Activated CD8-positive, alpha-beta T cell treated with anti-CD3 and anti-CD28 coated beads, Interleukin-2, amount 10 ng/mL, durations not matched to agents 7 days and 5 days (primary cell): Measurements from ENCODE around the gene POLD2. TPM values are rescaled to one million over a fixed set of nuclear protein-coding genes. Genes with fewer than 3 reads are reported as not detected.

Experiments used
- ATAC-seq: fragments of 150-1000 bp; cut with Tn5 transposase; one replicate; pipeline ENCODE4 v1.10.0; 2021; ENCODE audit warnings: moderate library complexity
- CTCF ChIA-PET: fragments of 350-600 bp; sonication (Branson Sonifier 250); formaldehyde crosslinking; loops from one replicate; lab custom pipeline; 2021; ENCODE audit warnings: antibody characterized with exemption; lab: Charles Lee
- POLR2A ChIA-PET: fragments of 350-600 bp; sonication (Branson Sonifier 250); formaldehyde crosslinking; loops from one replicate; lab custom pipeline; 2021; ENCODE audit warnings: antibody characterized with exemption; lab: Charles Lee
- DNase-seq: peaks from one replicate; pipeline ENCODE4 v3.0.0-alpha.2; 2020
- H3K27ac Mint-ChIP-seq: one replicate; pipeline ENCODE4 v1.8.0; 2021; ENCODE audit warnings: mild to moderate bottlenecking, mixed read lengths
- H3K27me3 Mint-ChIP-seq: one replicate; pipeline ENCODE4 v1.8.0; 2021; ENCODE audit warnings: low read depth, mixed read lengths
- H3K36me3 Mint-ChIP-seq: one replicate; pipeline ENCODE4 v1.8.0; 2021; ENCODE audit warnings: low read depth, mixed read lengths
- H3K4me1 Mint-ChIP-seq: one replicate; pipeline ENCODE4 v1.8.0; 2021; ENCODE audit warnings: low read depth, mixed read lengths
- H3K4me3 Mint-ChIP-seq: one replicate; pipeline ENCODE4 v1.8.0; 2021; ENCODE audit warnings: mild to moderate bottlenecking, mixed read lengths
- H3K9me3 Mint-ChIP-seq: one replicate; pipeline ENCODE4 v1.8.0; 2022; ENCODE audit warnings: mixed read lengths; ENCODE audit not compliant: insufficient read depth
- total RNA-seq, 2 experiments: library from RNA; stranded (reverse); gene quantifications; one replicate each; pipeline ENCODE4 v1.2.3, GENCODE V29; 2021

Gene POLD2
- total RNA-seq, 2 experiments from 2014 or later = 134 to 135 TPM

DNA sequence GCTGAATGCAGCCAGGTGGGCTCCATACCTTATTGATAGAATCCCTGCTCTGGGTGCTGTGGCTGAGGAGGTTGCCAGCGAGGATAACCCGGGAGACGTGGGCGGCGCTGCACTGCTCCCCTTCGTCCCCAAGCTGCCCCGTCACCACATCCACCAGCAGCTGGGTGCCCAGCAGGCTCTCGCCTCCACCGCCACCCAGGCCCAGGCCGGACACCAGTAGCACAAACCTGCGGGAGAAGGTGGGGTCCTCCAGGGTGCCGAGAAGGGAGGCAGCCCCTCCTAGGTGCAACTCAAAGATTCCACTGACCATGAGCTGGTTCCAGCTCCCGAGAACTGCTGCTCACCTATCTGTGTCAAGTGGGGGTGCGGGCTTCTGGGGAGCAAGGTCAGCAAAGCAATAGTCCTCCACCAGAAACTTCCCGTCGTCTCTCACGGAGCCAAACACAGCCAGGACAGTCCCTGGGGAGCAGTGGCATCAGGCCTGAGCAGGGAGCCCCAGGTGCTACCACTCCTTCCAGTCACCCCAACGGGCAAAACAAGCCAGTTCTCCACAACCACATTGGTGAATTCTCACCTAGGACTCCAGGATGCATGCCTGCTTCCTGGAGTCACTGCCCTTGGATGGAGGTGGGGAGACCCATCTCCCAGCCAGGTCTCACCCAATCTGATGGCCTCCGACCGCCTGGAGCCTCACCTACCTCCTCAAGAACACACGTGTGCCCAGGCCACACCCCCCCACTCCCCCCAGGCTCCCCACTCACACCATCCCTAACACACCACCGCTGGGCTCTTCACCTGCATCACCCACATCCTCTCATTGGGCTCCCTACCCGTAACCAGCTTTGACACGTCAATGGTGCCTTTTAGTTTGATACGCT lies 6.3 kb downstream of the POLD2 start:
- ChIA-PET CTCF (no interaction called here), POLR2A (interaction anchor here (0.6 kb wide), 1 partner anchor 321 kb away, joined by 3 read pairs; no protein-coding TSS in a partner anchor)
- H3K27ac Mint-ChIP-seq = no peak overlapping the region
- ATAC-seq (no peak), DNase-seq (no peak)
- H3K9me3 Mint-ChIP-seq = no peaks in the 10 kb centered on the region
- no peak overlapping the region for H3K4me3 Mint-ChIP-seq
- H3K36me3 Mint-ChIP-seq = peaks cover 49% of the 10 kb centered on the region
- H3K27me3 Mint-ChIP-seq = no peaks in the 10 kb centered on the region
- peaks cover 26% of the 10 kb centered on the region for H3K4me1 Mint-ChIP-seq

DNA sequence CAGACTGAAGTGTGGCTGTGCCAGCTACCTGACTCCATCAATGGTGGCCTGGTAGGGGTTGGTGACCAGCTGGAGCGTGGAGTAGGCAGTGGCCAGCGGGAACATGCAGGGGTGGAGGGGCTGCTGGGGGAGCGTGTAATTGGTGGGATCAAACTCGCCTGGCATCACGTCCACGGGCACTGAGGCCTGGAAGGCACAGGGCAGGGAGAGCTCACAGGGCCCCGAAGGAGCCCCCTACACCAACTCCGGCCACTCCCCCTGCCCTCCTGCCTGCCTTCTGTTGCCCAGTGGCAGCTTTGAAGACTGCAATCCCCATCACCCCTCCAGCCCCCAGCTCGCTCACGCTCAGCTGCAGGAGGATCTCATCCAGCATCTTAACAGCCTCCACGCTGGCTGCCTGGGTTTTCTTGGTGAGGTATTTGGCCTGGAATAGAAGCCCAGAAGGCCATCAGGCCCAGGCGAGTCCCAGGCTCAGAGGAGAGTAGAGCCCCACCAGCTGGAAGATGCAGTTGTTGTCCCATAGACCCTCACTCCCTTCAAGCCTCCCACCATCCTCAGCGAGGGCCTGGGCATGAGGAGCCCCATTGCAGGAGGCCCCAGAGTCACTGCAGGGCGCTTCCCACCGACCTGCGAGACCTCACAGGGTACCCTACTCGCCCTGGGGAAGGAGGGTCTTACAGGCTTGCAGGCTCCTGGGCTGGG lies 7.1 kb downstream of the POLD2 start:
- ATAC-seq = no peak
- CTCF ChIA-PET = no interaction called here
- peaks cover 19% of the 10 kb centered on the region for H3K4me1 Mint-ChIP-seq
- no peak for DNase-seq
- H3K27me3 Mint-ChIP-seq = no peaks in the 10 kb centered on the region
- no peaks in the 10 kb centered on the region for H3K9me3 Mint-ChIP-seq
- POLR2A ChIA-PET = no interaction called here
- no peak overlapping the region for H3K27ac Mint-ChIP-seq
- H3K36me3 Mint-ChIP-seq = peaks cover 48% of the 10 kb centered on the region
- H3K4me3 Mint-ChIP-seq = no peak overlapping the region

DNA sequence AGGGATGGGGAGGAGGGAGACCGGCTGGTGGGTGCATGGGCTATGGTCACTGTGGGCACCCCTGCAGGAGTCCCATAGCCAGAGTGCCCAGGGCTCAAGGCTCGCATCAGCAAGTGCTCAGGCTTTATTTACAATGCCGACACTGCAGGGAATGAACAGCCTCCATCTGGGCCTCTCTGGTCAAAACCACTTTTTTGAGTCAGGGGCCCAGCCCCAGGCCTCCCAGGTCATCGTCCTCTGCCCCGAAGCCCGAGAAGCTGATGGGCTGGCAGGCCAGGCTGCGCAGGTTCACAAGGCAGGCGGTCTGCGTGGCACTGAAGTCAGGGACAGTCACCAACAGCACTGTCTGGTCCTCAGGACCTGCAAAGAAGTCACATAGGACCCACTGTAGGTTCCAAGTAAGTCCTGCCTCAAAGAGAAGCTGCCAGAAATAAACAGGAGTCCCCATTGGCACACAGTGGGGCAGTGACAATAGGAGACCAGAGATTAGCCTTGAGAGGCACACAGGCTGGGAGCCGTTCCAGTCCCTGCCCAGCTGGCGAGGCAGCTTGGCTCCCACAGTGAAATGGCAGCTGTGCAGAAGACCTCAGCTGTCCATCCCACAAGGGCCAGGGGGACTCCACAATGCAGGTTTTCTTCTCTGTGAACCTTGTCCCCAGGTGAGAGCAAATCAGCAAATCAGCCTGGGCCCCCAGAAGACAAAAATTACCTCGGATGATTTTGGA lies 8.6 kb downstream of the POLD2 start:
- Mint-ChIP-seq H3K9me3 (no peaks in the 10 kb centered on the region), H3K4me1 (peaks cover 9% of the 10 kb centered on the region), H3K27me3 (no peaks in the 10 kb centered on the region), H3K36me3 (peaks cover 35% of the 10 kb centered on the region), H3K27ac (no peak overlapping the region), H3K4me3 (no peak overlapping the region)
- ATAC-seq (no peak), DNase-seq (no peak)
- CTCF ChIA-PET = no interaction called here
- POLR2A ChIA-PET = interaction anchor here (1.0 kb wide), 1 partner anchor 10 kb away, joined by 3 read pairs; no protein-coding TSS in a partner anchor

DNA sequence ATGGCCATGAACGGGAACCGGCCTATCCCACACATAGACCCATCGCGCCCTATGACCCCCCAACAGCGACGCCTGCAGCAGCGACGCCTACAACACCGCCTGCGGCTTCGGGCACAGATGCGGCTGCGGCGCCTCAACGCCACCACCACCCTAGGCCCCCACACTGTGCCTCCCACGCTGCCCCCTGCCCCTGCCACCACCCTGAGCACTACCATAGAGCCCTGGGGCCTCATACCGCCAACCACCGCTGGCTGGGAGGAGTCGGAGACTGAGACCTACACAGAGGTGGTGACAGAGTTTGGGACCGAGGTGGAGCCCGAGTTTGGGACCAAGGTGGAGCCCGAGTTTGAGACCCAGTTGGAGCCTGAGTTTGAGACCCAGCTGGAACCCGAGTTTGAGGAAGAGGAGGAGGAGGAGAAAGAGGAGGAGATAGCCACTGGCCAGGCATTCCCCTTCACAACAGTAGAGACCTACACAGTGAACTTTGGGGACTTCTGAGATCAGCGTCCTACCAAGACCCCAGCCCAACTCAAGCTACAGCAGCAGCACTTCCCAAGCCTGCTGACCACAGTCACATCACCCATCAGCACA lies 9.5 kb downstream of the POLD2 start:
- DNase-seq (no peak), ATAC-seq (no peak)
- Mint-ChIP-seq H3K4me3 (no peak overlapping the region), H3K27me3 (no peaks in the 10 kb centered on the region), H3K9me3 (no peaks in the 10 kb centered on the region), H3K36me3 (peaks cover 26% of the 10 kb centered on the region), H3K27ac (peak overlapping the region; percentile 57), H3K4me1 (no peaks in the 10 kb centered on the region)
- ChIA-PET CTCF (no interaction called here), POLR2A (no interaction called here)

DNA sequence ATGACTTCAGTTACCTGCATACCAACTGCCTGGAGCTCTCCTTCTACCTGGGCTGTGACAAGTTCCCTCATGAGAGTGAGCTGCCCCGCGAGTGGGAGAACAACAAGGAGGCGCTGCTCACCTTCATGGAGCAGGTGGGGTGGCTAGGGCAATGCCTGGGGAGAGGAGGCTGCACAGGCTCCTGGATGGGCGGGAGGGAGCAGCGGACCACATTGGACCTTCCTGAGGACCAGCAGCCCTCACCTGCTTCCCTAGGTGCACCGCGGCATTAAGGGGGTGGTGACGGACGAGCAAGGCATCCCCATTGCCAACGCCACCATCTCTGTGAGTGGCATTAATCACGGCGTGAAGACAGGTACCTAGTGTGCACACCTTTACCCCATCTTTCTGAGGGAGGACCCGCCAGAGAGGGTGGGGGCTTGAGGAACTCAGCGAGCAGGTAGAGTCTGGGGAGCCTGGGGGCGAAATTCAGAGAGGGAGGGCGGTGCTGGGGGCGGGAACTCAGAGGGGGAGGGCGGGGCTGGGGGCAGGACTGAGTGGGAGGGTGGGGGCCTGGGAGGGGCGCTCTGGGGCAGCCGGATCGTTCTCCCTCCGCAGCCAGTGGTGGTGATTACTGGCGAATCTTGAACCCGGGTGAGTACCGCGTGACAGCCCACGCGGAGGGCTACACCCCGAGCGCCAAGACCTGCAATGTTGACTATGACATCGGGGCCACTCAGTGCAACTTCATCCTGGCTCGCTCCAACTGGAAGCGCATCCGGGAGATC lies 10.2 kb downstream of the POLD2 start:
- POLR2A ChIA-PET = no interaction called here

DNA sequence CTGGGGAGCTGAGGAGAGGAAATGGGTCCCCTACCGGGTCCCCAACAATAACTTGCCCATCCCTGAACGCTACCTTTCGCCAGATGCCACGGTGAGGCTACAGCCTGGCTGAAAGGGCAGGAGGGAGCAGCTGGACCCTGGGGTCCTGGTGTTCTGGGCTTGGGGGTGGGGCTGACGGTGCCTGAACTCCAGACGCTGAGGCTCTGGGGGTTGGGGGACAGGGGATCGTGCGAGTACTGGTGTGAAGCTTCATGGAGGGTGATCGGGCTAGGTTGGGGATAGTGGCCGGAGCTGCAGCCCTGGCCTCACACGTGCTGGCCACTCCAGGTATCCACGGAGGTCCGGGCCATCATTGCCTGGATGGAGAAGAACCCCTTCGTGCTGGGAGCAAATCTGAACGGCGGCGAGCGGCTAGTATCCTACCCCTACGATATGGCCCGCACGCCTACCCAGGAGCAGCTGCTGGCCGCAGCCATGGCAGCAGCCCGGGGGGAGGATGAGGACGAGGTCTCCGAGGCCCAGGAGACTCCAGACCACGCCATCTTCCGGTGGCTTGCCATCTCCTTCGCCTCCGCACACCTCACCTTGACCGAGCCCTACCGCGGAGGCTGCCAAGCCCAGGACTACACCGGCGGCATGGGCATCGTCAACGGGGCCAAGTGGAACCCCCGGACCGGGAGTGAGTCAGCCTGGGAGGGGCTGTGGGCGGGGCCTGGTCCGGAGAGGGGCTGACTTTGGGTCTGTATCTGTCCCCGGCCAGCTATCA lies 10.9 kb downstream of the POLD2 start:
- H3K9me3 Mint-ChIP-seq = no peaks in the 10 kb centered on the region
- H3K4me1 Mint-ChIP-seq = no peaks in the 10 kb centered on the region
- peaks cover 17% of the 10 kb centered on the region for H3K36me3 Mint-ChIP-seq
- CTCF ChIA-PET = interaction anchor here (2.1 kb wide), 1 partner anchor 10 kb away, joined by 6 read pairs; the partner anchor contains the start of gene POLD2
- H3K4me3 Mint-ChIP-seq = no peak overlapping the region
- ATAC-seq = no peak
- POLR2A ChIA-PET = interaction anchor here (1.2 kb wide), 1 partner anchor 45 kb away, joined by 4 read pairs; no protein-coding TSS in a partner anchor
- H3K27ac Mint-ChIP-seq = no peak overlapping the region
- no peaks in the 10 kb centered on the region for H3K27me3 Mint-ChIP-seq
- DNase-seq = no peak

More for the DNA sequence above, 10.2 kb downstream of the POLD2 start:
- no peaks in the 10 kb centered on the region for H3K9me3 Mint-ChIP-seq
- no peaks in the 10 kb centered on the region for H3K4me1 Mint-ChIP-seq
- H3K27me3 Mint-ChIP-seq = no peaks in the 10 kb centered on the region
- H3K4me3 Mint-ChIP-seq = no peak overlapping the region
- CTCF ChIA-PET = interaction anchor here (2.1 kb wide), 1 partner anchor 10 kb away, joined by 6 read pairs; the partner anchor contains the start of gene POLD2
- peaks cover 22% of the 10 kb centered on the region for H3K36me3 Mint-ChIP-seq
- H3K27ac Mint-ChIP-seq = no peak overlapping the region
- DNase-seq (no peak), ATAC-seq (no peak)

DNA sequence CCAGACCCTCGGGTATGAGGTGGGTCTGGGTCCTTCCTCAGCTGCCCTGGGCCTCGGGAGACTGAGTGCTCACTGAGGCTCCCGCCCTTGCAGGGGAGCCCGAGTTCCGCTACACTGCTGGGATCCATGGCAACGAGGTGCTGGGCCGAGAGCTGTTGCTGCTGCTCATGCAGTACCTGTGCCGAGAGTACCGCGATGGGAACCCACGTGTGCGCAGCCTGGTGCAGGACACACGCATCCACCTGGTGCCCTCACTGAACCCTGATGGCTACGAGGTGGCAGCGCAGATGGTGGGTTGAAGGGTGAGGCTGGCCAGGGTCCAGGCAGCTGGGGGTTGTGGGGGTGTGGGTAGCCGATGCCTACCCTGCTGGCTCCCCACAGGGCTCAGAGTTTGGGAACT lies 11.6 kb downstream of the POLD2 start:
- no peak for DNase-seq
- Mint-ChIP-seq H3K9me3 (no peaks in the 10 kb centered on the region), H3K4me3 (no peak overlapping the region), H3K4me1 (no peaks in the 10 kb centered on the region), H3K27ac (no peak overlapping the region), H3K27me3 (no peaks in the 10 kb centered on the region), H3K36me3 (peaks cover 14% of the 10 kb centered on the region)
- ChIA-PET POLR2A (interaction anchor here (1.2 kb wide), 1 partner anchor 44 kb away, joined by 4 read pairs; no protein-coding TSS in a partner anchor), CTCF (interaction anchor here (2.1 kb wide), 1 partner anchor 11 kb away, joined by 6 read pairs; the partner anchor contains the start of gene POLD2)
- ATAC-seq = no peak

DNA sequence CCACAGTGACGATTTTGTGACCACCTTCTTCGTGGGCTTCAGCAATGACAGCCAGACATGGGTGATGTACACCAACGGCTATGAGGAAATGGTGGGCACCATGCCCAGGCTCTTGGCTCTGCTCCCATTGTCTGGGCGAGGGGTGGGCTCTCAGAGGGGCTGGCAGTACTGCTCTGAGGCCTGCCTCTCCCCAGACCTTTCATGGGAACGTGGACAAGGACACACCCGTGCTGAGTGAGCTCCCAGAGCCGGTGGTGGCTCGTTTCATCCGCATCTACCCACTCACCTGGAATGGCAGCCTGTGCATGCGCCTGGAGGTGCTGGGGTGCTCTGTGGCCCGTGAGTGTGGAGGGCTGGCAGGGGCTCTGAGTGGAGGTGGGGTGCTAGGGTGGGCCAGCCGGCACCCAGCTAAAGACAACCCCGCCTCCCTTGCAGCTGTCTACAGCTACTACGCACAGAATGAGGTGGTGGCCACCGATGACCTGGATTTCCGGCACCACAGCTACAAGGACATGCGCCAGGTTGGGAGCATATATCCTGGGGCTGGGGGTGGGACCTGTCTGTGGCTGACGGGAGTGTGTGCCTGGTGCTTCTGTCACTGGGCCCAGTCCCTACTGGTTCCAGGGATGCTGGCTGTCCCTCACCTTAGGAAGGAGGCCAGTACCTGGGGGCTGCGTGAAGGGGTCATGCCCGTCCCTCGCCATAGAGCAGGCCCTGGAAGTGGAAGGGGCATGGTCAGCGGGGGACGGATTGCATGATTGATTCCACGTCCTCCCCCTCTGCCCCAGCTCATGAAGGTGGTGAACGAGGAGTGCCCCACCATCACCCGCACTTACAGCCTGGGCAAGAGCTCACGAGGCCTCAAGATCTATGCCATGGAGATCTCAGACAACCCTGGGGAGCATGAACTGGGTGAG lies 12.4 kb downstream of the POLD2 start:
- ATAC-seq (no peak), DNase-seq (no peak)
- Mint-ChIP-seq H3K36me3 (peaks cover 14% of the 10 kb centered on the region), H3K27ac (no peak overlapping the region), H3K27me3 (no peaks in the 10 kb centered on the region), H3K9me3 (no peaks in the 10 kb centered on the region), H3K4me3 (no peak overlapping the region), H3K4me1 (peaks cover under 1% of the 10 kb centered on the region)
- ChIA-PET CTCF (interaction anchor here (2.1 kb wide), 1 partner anchor 12 kb away, joined by 6 read pairs; the partner anchor contains the start of gene POLD2), POLR2A (interaction anchor here (1.2 kb wide), 1 partner anchor 43 kb away, joined by 4 read pairs; no protein-coding TSS in a partner anchor)

DNA sequence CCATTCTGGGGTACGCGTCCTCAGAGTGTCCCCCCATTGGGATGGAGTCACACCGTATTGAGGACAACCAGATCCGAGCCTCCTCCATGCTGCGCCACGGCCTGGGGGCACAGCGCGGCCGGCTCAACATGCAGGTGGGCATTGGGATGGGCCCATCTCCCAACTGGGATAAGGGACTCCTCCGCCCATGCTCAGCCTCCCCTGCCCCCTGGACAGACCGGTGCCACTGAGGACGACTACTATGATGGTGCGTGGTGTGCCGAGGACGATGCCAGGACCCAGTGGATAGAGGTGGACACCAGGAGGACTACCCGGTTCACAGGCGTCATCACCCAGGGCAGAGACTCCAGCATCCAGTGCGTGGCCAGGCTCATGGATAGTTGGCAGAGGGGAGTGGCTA lies 13.4 kb downstream of the POLD2 start:
- H3K9me3 Mint-ChIP-seq = no peaks in the 10 kb centered on the region
- ChIA-PET CTCF (interaction anchor here (1.2 to 1.9 kb wide), 3 partner anchors 11 to 44 kb away, joined by 3 to 6 read pairs (median 5); no protein-coding TSS in a partner anchor), POLR2A (no interaction called here)
- H3K27me3 Mint-ChIP-seq = peaks cover 7% of the 10 kb centered on the region
- H3K4me1 Mint-ChIP-seq = peaks cover 8% of the 10 kb centered on the region
- no peak overlapping the region for H3K27ac Mint-ChIP-seq
- ATAC-seq (no peak), DNase-seq (no peak)
- H3K36me3 Mint-ChIP-seq = peaks cover 11% of the 10 kb centered on the region
- H3K4me3 Mint-ChIP-seq = no peak overlapping the region
